ENCODE measurements around the gene PRKCA. TPM values are rescaled to one million over a fixed set of nuclear protein-coding genes. Genes with fewer than 3 reads are reported as not detected.

Gene PRKCA
- total RNA-seq, 1 experiment from 2014 or later: 4.4 TPM

GRCh38 chr17:66840061-66840460, 537.6 kb downstream of the PRKCA start:
- Histone ChIP-seq H3K9me3 (ENCODE audit: low read length) (no peaks in the 10 kb centered on the region), H3K4me3 (ENCODE audit: low read length) (no peak overlapping the region), H3K4me1 (ENCODE audit: low read length) (no peaks in the 10 kb centered on the region), H3K4me2 (ENCODE audit: low read depth, low read length, poor library complexity, severe bottlenecking) (no peak overlapping the region), H3K27me3 (ENCODE audit: low read length) (no peaks in the 10 kb centered on the region), H3K79me2 (ENCODE audit: low read length) (no peaks in the 10 kb centered on the region), H3K9me2 (replicated peaks; ENCODE audit: insufficient read depth, low read length) (no peaks in the 10 kb centered on the region), H3K36me3 (ENCODE audit: insufficient read depth, low read length) (no peaks in the 10 kb centered on the region), H2AFZ (ENCODE audit: low read length) (no peak overlapping the region), H4K20me1 (ENCODE audit: insufficient read depth, low read depth, low read length) (no peaks in the 10 kb centered on the region), H3K9ac (ENCODE audit: low read length) (no peak overlapping the region), H3K27ac (ENCODE audit: low read length) (no peak overlapping the region)
- DNase-seq: no peak

GRCh38 chr17:66841328-66841727, 538.9 kb downstream of the PRKCA start:
- H3K9me3 ChIP-seq (ENCODE audit: low read length): no peaks in the 10 kb centered on the region
- H3K4me3 ChIP-seq (ENCODE audit: low read length): no peak overlapping the region
- DNase-seq: no peak
- no peak overlapping the region for H3K9ac ChIP-seq (ENCODE audit: low read length)
- H3K27ac ChIP-seq (ENCODE audit: low read length): no peak overlapping the region
- no peaks in the 10 kb centered on the region for H3K79me2 ChIP-seq (ENCODE audit: low read length)
- H3K36me3 ChIP-seq (ENCODE audit: insufficient read depth, low read length): no peaks in the 10 kb centered on the region
- H3K4me1 ChIP-seq (ENCODE audit: low read length): peaks cover 5% of the 10 kb centered on the region
- no peaks in the 10 kb centered on the region for H3K9me2 ChIP-seq (replicated peaks; ENCODE audit: insufficient read depth, low read length)
- no peak overlapping the region for H2AFZ ChIP-seq (ENCODE audit: low read length)
- no peaks in the 10 kb centered on the region for H3K27me3 ChIP-seq (ENCODE audit: low read length)
- H3K4me2 ChIP-seq (ENCODE audit: low read depth, low read length, poor library complexity, severe bottlenecking): no peak overlapping the region
- no peaks in the 10 kb centered on the region for H4K20me1 ChIP-seq (ENCODE audit: insufficient read depth, low read depth, low read length)

GRCh38 chr17:66841744-66842143, 539.3 kb downstream of the PRKCA start:
- Histone ChIP-seq H3K36me3 (ENCODE audit: insufficient read depth, low read length) (no peaks in the 10 kb centered on the region), H4K20me1 (ENCODE audit: insufficient read depth, low read depth, low read length) (no peaks in the 10 kb centered on the region), H3K79me2 (ENCODE audit: low read length) (no peaks in the 10 kb centered on the region), H3K9ac (ENCODE audit: low read length) (no peak overlapping the region), H2AFZ (ENCODE audit: low read length) (no peak overlapping the region), H3K9me2 (replicated peaks; ENCODE audit: insufficient read depth, low read length) (no peaks in the 10 kb centered on the region), H3K4me3 (ENCODE audit: low read length) (no peak overlapping the region), H3K4me2 (ENCODE audit: low read depth, low read length, poor library complexity, severe bottlenecking) (no peak overlapping the region), H3K27me3 (ENCODE audit: low read length) (no peaks in the 10 kb centered on the region), H3K9me3 (ENCODE audit: low read length) (no peaks in the 10 kb centered on the region), H3K4me1 (ENCODE audit: low read length) (peaks cover 5% of the 10 kb centered on the region), H3K27ac (ENCODE audit: low read length) (no peak overlapping the region)
- no peak for DNase-seq

GRCh38 chr17:66842505-66842904, 540.1 kb downstream of the PRKCA start:
- H4K20me1 ChIP-seq (ENCODE audit: insufficient read depth, low read depth, low read length): no peaks in the 10 kb centered on the region
- H3K9ac ChIP-seq (ENCODE audit: low read length): no peak overlapping the region
- no peaks in the 10 kb centered on the region for H3K36me3 ChIP-seq (ENCODE audit: insufficient read depth, low read length)
- no peak overlapping the region for H3K4me3 ChIP-seq (ENCODE audit: low read length)
- H3K79me2 ChIP-seq (ENCODE audit: low read length): no peaks in the 10 kb centered on the region
- no peaks in the 10 kb centered on the region for H3K9me2 ChIP-seq (replicated peaks; ENCODE audit: insufficient read depth, low read length)
- no peak overlapping the region for H3K27ac ChIP-seq (ENCODE audit: low read length)
- H2AFZ ChIP-seq (ENCODE audit: low read length): no peak overlapping the region
- no peak overlapping the region for H3K4me2 ChIP-seq (ENCODE audit: low read depth, low read length, poor library complexity, severe bottlenecking)
- H3K27me3 ChIP-seq (ENCODE audit: low read length): no peaks in the 10 kb centered on the region
- no peaks in the 10 kb centered on the region for H3K9me3 ChIP-seq (ENCODE audit: low read length)
- peaks cover 5% of the 10 kb centered on the region for H3K4me1 ChIP-seq (ENCODE audit: low read length)
- no peak for DNase-seq

GRCh38 chr17:66842959-66843358, 540.5 kb downstream of the PRKCA start:
- DNase-seq: no peak
- H3K27me3 ChIP-seq (ENCODE audit: low read length): no peaks in the 10 kb centered on the region

GRCh38 chr17:66843627-66844026, 541.2 kb downstream of the PRKCA start:
- H3K4me2 ChIP-seq (ENCODE audit: low read depth, low read length, poor library complexity, severe bottlenecking): no peak overlapping the region
- no peaks in the 10 kb centered on the region for H3K36me3 ChIP-seq (ENCODE audit: insufficient read depth, low read length)
- no peak overlapping the region for H3K4me3 ChIP-seq (ENCODE audit: low read length)
- H3K4me1 ChIP-seq (ENCODE audit: low read length): peaks cover 5% of the 10 kb centered on the region
- H3K9me3 ChIP-seq (ENCODE audit: low read length): no peaks in the 10 kb centered on the region
- no peaks in the 10 kb centered on the region for H4K20me1 ChIP-seq (ENCODE audit: insufficient read depth, low read depth, low read length)
- H3K27me3 ChIP-seq (ENCODE audit: low read length): no peaks in the 10 kb centered on the region
- no peak for DNase-seq
- no peak overlapping the region for H3K27ac ChIP-seq (ENCODE audit: low read length)
- H3K9me2 ChIP-seq (replicated peaks; ENCODE audit: insufficient read depth, low read length): no peaks in the 10 kb centered on the region
- H3K79me2 ChIP-seq (ENCODE audit: low read length): no peaks in the 10 kb centered on the region
- H2AFZ ChIP-seq (ENCODE audit: low read length): no peak overlapping the region
- no peak overlapping the region for H3K9ac ChIP-seq (ENCODE audit: low read length)

More at GRCh38 chr17:66842959-66843358, 540.5 kb downstream of the PRKCA start:
- Histone ChIP-seq H4K20me1 (ENCODE audit: insufficient read depth, low read depth, low read length) (no peaks in the 10 kb centered on the region), H3K9me3 (ENCODE audit: low read length) (no peaks in the 10 kb centered on the region), H3K4me3 (ENCODE audit: low read length) (no peak overlapping the region), H3K36me3 (ENCODE audit: insufficient read depth, low read length) (no peaks in the 10 kb centered on the region), H3K9me2 (replicated peaks; ENCODE audit: insufficient read depth, low read length) (no peaks in the 10 kb centered on the region), H2AFZ (ENCODE audit: low read length) (no peak overlapping the region), H3K27ac (ENCODE audit: low read length) (no peak overlapping the region), H3K4me1 (ENCODE audit: low read length) (peaks cover 5% of the 10 kb centered on the region), H3K79me2 (ENCODE audit: low read length) (no peaks in the 10 kb centered on the region), H3K9ac (ENCODE audit: low read length) (no peak overlapping the region), H3K4me2 (ENCODE audit: low read depth, low read length, poor library complexity, severe bottlenecking) (no peak overlapping the region)

- Histone ChIP-seq H3K9me2 (replicated peaks; ENCODE audit: insufficient read depth, low read length) (no peaks in the 10 kb centered on the region), H3K27ac (ENCODE audit: low read length) (no peak overlapping the region), H3K9ac (ENCODE audit: low read length) (no peak overlapping the region), H2AFZ (ENCODE audit: low read length) (no peak overlapping the region), H3K4me3 (ENCODE audit: low read length) (no peak overlapping the region), H3K9me3 (ENCODE audit: low read length) (no peaks in the 10 kb centered on the region), H3K4me2 (ENCODE audit: low read depth, low read length, poor library complexity, severe bottlenecking) (no peak overlapping the region), H3K36me3 (ENCODE audit: insufficient read depth, low read length) (no peaks in the 10 kb centered on the region), H3K79me2 (ENCODE audit: low read length) (no peaks in the 10 kb centered on the region), H3K27me3 (ENCODE audit: low read length) (no peaks in the 10 kb centered on the region), H4K20me1 (ENCODE audit: insufficient read depth, low read depth, low read length) (no peaks in the 10 kb centered on the region), H3K4me1 (ENCODE audit: low read length) (peaks cover 5% of the 10 kb centered on the region)
- no peak for DNase-seq
Observed at GRCh38 chr17:66847704-66848103, 545.3 kb downstream of the PRKCA start.

GRCh38 chr17:66848496-66848895, 546.1 kb downstream of the PRKCA start:
- no peak overlapping the region for H3K4me3 ChIP-seq (ENCODE audit: low read length)
- no peak overlapping the region for H3K4me2 ChIP-seq (ENCODE audit: low read depth, low read length, poor library complexity, severe bottlenecking)
- H3K9ac ChIP-seq (ENCODE audit: low read length): no peak overlapping the region
- no peaks in the 10 kb centered on the region for H3K36me3 ChIP-seq (ENCODE audit: insufficient read depth, low read length)
- no peak for DNase-seq
- no peaks in the 10 kb centered on the region for H3K9me2 ChIP-seq (replicated peaks; ENCODE audit: insufficient read depth, low read length)
- no peaks in the 10 kb centered on the region for H3K9me3 ChIP-seq (ENCODE audit: low read length)
- H3K79me2 ChIP-seq (ENCODE audit: low read length): no peaks in the 10 kb centered on the region
- peaks cover 5% of the 10 kb centered on the region for H3K4me1 ChIP-seq (ENCODE audit: low read length)
- H3K27ac ChIP-seq (ENCODE audit: low read length): no peak overlapping the region
- no peak overlapping the region for H2AFZ ChIP-seq (ENCODE audit: low read length)
- no peaks in the 10 kb centered on the region for H4K20me1 ChIP-seq (ENCODE audit: insufficient read depth, low read depth, low read length)
- no peaks in the 10 kb centered on the region for H3K27me3 ChIP-seq (ENCODE audit: low read length)

Measured in Karpas-422 (cell line).